ENCODE results near the gene MEIS1.

- no peak for TF ChIP-seq CTCF (IDR thresholded peaks at IDR 0.05; ENCODE audit: low read depth, low read length, poor library complexity, severe bottlenecking)
- TF ChIP-seq EZH2phosphoT487 (IDR thresholded peaks at IDR 0.05; ENCODE audit: borderline replicate concordance, low read length) = no peak
Observed at GRCh38 chr2:66560683-66561082, 125.8 kb downstream of the MEIS1 start.
